IPS-18c (cell line): ENCODE data around the gene TGOLN2.
"Not testable (repeated sequence)": the region's sequence is repeated elsewhere in the genome, so short reads cannot be mapped to it uniquely, and the experiment has no call there.

Experiments
- H3K4me3 ChIP-seq: 2 replicates; pipeline ENCODE4 v1.7.0; 2013; ENCODE audit warnings: low read depth, mild to moderate bottlenecking, low read length, moderate library complexity; ENCODE audit not compliant: insufficient read depth
- H3K9me3 ChIP-seq: one replicate; pipeline ENCODE4 v1.6.1; 2013; ENCODE audit warnings: mild to moderate bottlenecking, low read length, moderate library complexity; ENCODE audit not compliant: control insufficient read depth, insufficient read depth

Gene TGOLN2

DNA sequence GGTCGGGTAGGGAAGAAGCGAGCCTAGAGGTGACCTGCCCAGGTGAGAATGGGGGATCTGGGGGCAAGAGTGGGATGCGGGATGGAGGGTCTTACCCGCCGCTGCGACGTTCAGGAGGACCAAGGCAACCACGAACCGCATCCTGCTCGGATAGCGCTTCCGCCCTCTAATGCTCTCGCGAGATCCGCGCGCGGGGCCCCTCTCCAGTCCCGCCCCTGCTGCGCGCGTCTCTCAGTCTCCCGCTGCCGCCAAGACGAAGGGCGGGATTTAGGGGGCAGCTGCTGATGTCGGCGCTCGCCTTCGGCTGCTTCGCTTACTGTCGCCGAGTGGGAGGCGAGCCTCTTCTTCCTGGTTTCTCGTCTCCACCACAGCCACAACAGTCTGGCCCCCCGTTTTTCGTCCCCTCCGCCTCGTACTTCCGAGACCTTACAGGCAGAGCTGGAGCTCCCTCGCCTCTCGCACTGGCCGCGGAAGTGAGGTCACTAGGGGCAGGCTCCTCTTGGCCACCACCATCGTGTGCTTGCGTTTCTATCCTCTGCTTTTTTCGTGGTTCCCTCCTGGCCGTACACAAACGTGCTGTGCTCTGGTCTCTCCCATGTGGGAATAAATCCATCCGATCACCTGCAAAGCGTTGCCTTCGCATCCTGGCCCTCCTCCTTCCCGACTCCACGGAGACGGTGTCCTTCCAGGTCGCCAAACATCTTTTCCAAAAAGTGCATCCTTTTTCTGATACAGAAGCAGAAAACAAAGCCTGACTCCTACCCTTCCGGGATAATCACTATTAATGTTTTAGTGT, at the start of gene TGOLN2:
Gene TGOLN2, minus strand, starts transcription at position 168 of the 796 bp plus-strand sequence. Its CDS starts 27 bp downstream, at position 141.
- peak within 1 kb of the TSS; percentile 94 for H3K4me3 ChIP-seq
- H3K9me3 ChIP-seq = no peaks in the 10 kb centered on the region

DNA sequence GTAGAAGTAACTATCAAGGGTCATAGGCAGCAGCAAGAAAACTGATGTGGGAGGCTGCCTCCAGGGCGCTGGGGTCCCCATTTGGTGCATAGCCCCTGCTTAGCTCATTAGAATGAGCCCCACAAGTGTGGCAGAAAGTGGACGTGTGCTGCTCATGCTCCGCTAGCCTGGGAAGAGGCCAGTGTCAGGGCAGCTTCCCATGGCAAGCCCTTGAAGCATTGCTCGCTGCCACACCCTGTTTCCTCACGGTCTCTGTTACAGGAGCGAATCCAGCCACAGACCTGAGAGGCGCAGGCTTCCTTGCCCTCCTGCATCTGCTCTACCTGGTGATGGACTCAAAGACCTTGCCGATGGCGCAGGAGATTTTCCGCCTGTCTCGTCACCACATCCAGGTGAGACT, 49.3 kb upstream of the TGOLN2 start:
- Histone ChIP-seq H3K9me3 (peaks cover 4% of the 10 kb centered on the region), H3K4me3 (no peak overlapping the region)

DNA sequence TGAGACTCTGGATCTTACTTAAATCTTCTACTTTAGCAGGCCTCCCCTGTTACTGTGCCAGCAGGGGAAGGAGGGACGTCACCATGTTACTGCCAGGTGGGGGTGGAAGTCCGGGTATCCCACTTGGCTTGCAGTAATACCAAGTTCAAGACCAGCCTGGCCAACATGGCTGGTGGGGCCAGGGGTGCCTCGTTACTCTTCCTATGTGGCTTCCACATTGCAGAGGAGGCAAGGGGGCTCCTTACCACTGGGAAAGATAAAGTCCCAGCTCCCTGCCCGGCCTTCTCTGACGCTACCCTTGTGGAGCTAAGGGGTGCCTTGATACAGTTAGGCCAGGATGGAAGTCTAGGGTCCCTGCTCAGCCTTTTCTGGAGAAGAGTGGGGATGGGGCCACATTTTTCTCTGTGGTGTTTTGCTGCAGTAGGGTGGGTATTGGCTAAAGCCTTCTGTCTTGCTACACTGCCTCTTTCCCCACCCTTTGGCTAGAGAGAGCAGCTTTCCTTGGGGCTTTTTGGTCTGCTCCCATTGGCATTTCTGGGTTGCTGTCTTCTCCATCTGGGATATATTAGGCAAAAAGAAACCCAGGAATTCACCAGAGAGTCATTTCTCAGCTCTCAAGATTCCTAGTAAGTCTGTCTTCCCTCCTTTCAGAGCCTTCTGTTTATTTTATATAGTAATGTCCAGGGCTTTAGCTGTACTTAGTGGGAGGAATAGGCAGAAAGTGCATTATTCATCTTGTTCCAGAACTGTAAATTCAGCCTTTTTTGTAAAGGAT, 48.7 kb upstream of the TGOLN2 start:
- H3K9me3 ChIP-seq = peaks cover 4% of the 10 kb centered on the region
- H3K4me3 ChIP-seq = no peak overlapping the region

DNA sequence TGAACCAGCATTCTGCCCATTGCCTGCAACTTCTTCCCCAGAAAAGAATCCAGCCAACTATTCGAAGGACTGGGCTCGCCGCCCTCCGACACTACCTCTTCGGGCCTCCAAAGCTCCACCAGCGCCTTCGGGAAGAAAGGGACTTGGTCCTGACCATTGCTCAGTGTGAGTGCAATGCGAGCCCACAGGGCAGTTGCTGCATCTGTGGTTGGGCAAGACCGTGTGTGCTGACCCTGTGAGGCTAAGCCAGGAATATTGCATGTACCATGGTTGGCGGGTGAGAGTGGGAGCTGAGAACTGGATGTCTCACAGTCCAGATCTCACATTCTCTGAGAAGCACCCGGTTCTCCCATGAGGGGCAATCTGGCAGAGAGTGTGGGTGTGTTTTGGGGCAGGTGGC, 43.3 kb upstream of the TGOLN2 start:
- Histone ChIP-seq H3K4me3 (no peak overlapping the region), H3K9me3 (no peaks in the 10 kb centered on the region)

DNA sequence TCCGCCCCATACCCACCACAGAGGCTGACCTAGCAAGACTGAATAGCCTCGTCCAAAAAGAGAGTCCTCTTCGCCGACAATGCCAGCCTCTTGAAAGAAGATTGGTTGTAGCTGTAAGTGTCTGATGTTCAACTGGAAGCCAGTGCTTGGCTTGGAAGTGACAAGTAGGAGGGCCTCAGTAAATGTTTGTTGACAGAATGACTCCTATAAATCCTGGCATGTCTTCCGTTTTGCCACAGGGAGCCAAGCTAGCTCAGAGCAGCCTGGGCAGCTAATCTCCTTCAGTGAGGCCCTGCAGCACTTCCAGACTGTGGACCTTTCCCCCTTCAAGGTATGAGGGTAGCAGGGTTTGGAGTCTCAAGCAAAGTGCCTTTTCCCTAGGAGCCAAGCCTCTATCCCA, 41.7 kb upstream of the TGOLN2 start:
- Histone ChIP-seq H3K4me3 (no peak overlapping the region), H3K9me3 (no peaks in the 10 kb centered on the region)

DNA sequence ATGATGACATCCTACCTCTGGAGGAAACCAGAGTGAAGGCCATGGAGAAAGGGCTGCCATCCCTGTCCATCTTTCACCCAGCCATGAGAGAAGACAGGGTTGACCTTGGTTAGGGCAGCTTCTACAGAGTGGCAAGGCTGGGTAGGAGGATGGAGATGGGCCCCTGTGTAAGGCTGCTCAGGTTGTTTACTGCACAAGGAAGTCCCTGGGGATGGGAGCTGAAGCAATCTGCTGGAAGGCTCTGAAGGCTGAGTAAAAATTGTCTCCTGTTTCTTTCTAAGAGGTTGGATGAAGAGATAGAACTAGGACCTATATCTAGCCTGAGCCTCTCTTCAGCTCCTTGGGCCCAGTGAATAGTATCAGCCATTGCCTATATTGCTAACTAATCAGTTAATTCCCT, 41.1 kb upstream of the TGOLN2 start:
- H3K9me3 ChIP-seq = no peaks in the 10 kb centered on the region
- H3K4me3 ChIP-seq = no peak overlapping the region

DNA sequence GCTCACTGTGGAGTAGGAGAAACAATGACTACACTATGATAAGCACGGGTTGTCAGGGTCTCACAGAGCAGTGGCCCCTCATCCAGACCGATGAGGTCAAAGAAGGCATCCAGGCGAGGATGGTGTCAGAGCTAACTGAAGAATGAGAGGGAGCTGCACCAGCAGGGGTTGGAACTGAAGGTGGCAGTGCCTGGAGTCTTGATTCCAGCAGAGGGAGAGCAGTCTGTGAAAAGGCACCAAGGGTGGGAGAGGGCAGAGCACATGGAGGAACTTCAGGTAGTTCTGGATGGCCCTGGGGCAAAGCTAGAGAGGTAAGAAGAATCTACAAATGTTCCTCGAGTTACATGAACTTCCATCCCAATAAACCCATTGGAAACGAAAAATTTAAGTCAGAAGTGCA, 39.4 kb upstream of the TGOLN2 start:
- Histone ChIP-seq H3K9me3 (no peaks in the 10 kb centered on the region), H3K4me3 (no peak overlapping the region)

DNA sequence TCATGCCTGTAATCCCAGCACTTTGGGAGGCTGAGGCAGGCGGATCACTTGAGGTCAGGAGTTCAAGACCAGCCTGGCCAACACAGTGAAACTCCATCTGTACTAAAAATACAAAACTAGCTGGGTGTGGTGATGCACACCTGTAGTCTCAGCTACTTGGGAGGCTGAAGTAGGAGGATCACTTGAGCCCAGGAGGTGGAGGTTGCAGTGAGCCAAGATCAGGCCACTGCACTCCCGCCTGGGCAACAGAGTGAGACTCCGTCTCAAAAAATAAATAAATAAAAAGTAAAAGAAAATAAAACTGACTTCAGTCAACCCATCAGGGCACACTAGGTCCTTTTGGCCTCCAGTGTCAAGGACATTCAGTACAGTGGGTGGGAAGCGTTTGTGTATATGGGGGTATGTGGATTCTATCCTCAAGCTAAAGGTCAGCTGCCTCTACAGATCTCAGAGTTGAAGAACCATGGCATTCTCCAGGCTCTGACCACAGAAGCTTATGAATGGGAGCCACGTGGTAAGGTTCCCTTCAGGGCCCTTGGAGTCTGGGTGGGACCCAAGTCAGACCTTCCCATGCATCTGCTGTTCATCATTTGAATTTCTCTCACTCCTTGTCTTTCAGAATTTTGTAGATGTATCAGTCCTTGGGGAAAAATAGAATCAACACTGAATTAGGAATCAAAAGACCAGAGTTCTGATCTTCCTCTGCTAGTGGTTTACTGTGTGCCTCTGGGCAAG, 35.0 kb upstream of the TGOLN2 start:
- H3K9me3 ChIP-seq, H3K4me3 ChIP-seq: not testable (repeated sequence)

DNA sequence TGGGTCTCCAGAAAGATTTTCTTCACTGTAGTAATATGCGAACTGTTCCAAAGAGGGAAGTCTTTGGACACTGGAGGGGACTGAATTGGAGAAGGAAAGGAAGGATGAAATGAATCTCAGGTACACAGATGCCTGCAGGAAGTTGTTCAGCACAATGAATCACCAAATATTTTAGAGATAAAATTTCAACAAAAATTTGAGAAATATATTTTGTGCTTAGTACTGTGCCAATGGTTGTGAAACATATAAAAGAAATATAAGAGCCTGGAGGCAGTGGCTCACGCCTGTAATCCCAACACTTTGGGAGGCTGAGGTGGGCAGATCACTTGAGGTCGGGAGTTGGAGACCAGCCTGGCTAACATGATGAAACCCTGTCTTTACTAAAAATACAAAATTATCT, 29.9 kb upstream of the TGOLN2 start:
- Histone ChIP-seq H3K9me3 (no peaks in the 10 kb centered on the region), H3K4me3 (no peak overlapping the region)

DNA sequence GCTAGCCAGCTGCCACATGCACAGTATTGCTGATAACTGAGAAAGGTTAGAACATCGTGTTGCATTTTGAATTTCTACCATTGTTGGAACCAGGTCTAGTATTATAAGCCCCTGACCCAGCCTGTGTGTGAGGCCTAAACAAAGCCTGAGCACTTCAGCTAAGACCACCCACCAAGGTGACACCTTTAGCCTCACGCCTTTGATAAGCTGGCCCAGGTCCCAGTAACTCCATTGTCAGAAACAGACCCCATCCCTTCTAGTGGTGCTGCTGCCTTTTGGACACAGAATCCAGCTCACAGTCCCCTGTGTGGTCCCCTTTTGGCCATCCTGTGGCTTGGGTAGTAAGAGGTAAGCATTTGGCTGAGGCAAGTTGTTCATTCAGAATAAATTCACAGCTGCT, 28.4 kb upstream of the TGOLN2 start:
- no peaks in the 10 kb centered on the region for H3K9me3 ChIP-seq
- no peak overlapping the region for H3K4me3 ChIP-seq

DNA sequence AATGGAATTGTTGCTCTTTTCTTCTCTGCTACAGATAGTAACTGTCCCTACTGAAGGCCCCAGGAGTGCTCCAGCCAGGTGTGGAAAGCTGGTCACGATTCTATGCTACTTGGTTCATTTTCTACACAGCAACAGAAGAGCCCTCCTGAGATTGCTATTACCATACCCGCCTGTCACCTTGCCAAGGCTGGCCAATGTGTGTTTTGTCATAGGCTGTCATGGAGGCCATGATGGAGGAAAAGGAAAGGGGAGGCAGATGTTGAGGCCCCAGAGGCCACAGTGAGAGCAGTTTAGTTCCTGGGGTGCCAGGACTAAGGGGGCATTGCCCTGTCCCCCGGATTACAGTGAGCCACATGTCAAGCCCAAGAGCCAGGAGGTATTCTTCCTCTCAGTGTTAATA, 27.7 kb upstream of the TGOLN2 start:
- Histone ChIP-seq H3K4me3 (no peak overlapping the region; the same call in 1 of the 2 replicates), H3K9me3 (no peaks in the 10 kb centered on the region)

DNA sequence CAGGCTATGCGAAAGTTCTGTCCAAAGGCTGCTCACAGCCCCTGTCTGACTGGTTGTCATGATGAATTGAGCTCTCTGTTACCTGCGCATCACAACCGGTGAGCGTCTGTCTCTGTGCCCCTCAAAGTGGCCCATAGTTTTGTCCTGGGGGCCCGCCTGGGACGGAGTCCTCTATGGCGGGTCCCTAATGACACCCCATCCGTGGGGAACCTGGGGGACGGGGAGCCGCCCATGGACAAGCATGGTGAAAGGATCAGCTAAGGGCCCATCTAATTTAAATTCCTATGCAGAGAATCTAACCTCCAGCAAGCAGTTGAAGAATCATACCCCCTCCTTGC, 27.3 kb upstream of the TGOLN2 start:
- H3K9me3 ChIP-seq = no peaks in the 10 kb centered on the region
- peak overlapping the region; percentile 87 for H3K4me3 ChIP-seq

DNA sequence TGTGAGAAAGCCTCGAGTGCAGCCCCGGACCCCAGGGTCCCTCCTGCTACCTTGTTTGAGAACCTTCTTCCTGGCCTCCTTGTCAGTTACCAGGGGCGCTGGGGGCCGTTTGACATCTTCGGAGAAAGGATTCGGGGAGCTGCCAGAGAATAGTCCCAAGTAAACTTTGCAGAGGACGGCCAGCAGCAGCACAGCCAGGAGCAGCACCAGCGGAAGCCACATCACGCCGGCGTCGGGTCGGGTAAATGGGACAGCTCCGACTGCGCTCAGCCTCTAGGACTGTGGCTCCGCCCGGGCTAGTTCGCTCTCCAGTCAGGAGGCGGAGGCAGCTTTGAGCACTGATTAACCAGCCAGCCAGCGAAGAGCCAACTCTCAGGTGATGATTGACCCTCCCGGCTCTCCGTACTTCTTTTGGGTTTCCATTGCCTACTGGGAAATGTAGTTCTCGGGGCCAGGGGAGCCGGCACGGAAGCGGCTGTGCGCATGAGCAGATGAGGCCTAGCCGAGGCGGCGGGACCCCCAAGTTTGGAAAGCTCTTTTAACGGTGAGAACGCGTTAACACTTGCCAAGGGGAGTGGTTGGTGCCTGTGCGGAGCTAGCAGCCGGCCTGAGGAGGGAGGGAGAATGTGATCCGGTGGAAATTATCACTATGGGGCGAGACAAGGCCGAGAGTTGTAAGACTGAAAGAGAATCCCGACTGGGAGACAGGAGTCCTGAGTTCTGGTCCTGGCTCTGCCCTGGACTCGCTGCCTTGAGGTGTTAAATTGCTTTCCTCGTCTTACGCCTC, 26.7 kb upstream of the TGOLN2 start, which contains the start of the genes ELMOD3 and RETSAT:
Gene ELMOD3, plus strand, starts transcription at position 484 of the 787 bp plus-strand sequence. CDS start 2,430 bp downstream, outside the sequence.
Gene RETSAT, minus strand, starts transcription at position 243 of the 787 bp plus-strand sequence. Its CDS starts 21 bp downstream, at position 222.
- H3K9me3 ChIP-seq = no peaks in the 10 kb centered on the region
- H3K4me3 ChIP-seq = peak within 1 kb of the TSS; percentile 87

DNA sequence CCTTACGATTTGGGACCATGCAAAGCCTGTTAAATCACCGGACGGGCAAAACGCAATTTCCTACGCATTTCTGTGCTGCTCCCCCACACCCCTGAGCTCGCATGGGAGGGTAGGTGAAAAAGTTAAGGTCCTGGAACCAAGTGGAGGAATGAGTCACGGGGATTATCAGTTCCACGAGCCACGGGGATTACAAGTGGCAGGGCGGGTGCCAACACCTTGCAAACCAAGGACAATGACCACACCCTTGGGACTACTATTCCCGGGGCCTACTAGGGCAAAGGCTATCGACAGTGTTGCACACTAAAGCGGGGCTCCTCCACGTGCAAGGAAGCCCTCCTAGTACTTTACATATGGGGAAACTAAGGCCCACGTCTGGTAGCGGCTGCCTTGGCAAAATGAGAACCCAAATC, 26.1 kb upstream of the TGOLN2 start:
- peak overlapping the region; percentile 59 for H3K4me3 ChIP-seq
- H3K9me3 ChIP-seq = no peaks in the 10 kb centered on the region

DNA sequence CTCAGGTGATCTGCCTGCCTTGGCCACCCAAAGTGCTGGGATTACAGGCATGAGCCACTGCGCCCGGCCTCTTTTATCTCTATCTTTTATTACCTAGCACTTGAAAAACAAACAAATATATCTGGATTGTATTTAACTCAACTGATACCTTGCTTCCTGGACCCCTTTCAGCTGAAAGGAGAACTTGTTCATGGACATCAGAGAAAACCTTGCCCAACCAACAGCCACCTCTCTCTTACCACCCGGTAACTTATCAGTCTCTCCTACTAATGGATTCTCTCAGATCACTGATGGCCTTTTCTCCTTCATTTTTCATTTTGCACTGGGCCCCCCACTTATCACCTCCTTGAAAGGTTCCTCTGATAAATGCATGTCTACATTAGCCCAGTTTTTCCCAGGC, 19.8 kb upstream of the TGOLN2 start:
- no peak overlapping the region for H3K4me3 ChIP-seq
- H3K9me3 ChIP-seq = no peaks in the 10 kb centered on the region

DNA sequence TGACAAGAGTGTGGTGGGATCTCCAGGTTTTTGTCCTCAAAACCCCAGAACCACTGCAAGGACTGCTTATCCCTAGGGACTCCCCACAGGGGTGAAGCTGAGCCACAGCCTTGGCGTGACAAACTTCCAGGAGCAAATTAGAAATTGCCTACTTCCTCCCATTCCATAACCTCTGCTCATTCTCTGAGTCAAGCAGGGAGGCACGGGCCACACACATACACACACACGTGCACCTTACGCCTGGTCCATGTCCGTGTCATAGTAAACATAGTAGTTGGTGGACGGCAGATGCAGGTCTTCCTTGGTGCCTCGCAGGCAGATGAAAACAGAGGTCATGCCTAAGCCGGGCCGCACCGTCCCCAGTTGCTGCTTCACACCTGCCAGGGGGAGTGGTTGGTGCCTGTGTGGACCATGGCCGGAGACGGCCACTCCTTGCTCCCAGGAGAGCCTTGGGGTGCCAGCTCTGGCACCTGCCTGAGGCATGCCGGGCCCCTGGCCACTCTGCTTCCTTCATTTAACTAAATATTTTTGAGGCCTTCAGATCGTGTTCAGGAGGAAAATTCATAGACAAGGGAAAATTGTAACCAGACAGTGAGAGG, 16.7 kb upstream of the TGOLN2 start:
- Histone ChIP-seq H3K4me3 (no peak overlapping the region), H3K9me3 (no peaks in the 10 kb centered on the region)
